HUES48 (cell line): ENCODE results near the gene PXMP4.

ENCODE experiments used
- H3K27ac ChIP-seq: one replicate; pipeline ENCODE4 v1.7.0; 2013; ENCODE audit warnings: low read depth, low read length, inconsistent platforms
- H3K27me3 ChIP-seq: 2 replicates; pipeline ENCODE4 v1.6.1; 2013; ENCODE audit warnings: mild to moderate bottlenecking, low read length; ENCODE audit not compliant: control insufficient read depth, insufficient read depth
- H3K36me3 ChIP-seq: 2 replicates; pipeline ENCODE4 v1.6.1; 2013; ENCODE audit warnings: low read length; ENCODE audit not compliant: control insufficient read depth, insufficient read depth
- H3K4me1 ChIP-seq: 2 replicates; pipeline ENCODE4 v1.6.1; 2013; ENCODE audit warnings: mild to moderate bottlenecking, low read length; ENCODE audit not compliant: control insufficient read depth, insufficient read depth
- H3K4me3 ChIP-seq: 2 replicates; pipeline ENCODE4 v1.5.1; 2013; ENCODE audit warnings: mild to moderate bottlenecking, low read depth, low read length
- H3K9ac ChIP-seq: 2 replicates; pipeline ENCODE4 v1.6.1; 2013; ENCODE audit warnings: mild to moderate bottlenecking, low read depth, low read length, moderate library complexity
- H3K9me3 ChIP-seq: 2 replicates; pipeline ENCODE4 v1.6.1; 2013; ENCODE audit warnings: low read length; ENCODE audit not compliant: control insufficient read depth, insufficient read depth

Gene PXMP4

DNA sequence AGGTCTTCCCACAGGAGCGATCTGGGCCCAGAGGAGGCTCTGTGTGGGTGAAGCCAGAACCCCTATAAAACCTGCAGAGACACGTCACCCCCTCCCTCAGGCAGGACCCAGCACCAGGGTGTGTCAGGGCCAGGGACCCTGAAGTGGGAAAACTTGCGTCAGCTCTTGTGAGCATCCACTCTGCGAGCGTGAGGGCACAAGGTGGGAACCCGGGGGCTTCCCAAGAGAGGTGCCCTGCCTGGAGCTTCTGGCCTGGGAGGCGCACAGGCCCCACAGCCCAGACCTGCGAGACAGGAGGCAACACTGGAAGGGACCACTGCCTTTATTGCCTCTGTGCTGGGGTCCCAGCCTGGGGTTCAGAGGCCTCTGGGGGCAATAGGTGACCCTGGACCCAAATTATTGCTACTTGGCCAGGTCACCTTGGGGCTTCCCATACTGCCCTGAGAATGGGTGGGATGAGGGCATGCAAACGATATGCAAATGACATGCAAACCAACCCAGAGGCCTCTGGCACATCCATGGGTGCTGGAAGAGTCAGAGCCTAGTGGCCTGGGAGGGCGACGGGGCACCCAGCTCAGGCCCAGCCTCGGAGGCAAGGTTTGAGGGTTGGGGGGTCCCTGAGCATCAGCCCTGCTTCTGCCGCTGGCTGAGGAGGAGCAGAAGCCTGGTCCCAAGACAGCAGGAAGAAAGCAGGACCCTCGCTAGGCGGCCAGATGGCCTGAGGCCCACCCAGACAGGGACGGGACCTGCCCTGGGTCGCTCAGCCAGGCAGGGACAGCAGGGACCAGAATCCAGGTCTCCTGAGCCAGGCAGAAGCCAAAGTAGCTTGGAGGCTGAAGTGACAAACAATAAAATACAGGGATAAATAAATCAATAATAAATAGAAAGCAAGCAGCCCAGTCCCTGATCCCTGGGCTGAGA, 63.1 kb downstream of the PXMP4 start:
- Histone ChIP-seq H3K27me3 (no peaks in the 10 kb centered on the region), H3K9me3 (no peaks in the 10 kb centered on the region), H3K27ac (no peak overlapping the region), H3K4me3 (no peak overlapping the region), H3K4me1 (peaks cover 3% of the 10 kb centered on the region; the same call in 1 of the 2 replicates), H3K36me3 (peaks cover 18% of the 10 kb centered on the region; the same call in 1 of the 2 replicates), H3K9ac (no peak overlapping the region)

DNA sequence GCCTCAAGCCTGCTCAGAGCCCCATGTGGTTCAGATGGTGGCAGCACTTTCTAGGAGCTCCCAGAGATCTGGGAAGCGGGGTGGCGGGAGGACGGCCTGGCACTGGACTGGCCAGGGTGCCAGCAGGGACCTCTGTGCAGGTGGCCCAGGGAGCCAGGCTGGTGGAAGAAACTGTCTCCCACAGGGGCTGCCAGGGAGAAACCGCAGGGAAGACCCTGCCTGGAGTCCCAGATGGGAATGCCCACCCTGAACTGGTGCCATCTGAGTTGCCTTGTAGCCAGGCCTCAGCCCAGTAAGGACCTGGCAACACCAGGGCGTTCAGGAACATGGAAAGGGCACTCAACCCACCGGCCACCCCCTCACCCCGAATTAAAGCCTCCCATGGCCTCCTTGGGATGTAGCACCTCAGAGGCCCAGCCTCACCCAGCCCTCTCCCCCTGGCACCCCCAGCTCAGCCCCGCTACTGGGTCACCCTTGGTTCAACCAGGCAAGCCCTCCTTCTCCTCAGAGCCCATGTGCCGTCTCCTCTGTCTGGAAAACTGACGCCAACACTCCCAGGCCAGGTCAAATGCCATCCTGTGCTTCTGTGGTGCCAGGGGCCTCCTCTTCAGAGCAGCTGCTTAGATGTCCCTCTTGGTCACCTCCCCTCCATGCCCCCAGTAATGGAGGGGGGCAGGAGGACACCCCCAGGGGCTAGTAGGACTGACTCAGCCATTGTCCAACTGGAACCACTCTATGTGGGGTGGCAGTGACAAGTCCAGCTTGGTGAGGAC, 63.9 kb downstream of the PXMP4 start:
- H3K4me3 ChIP-seq: no peak overlapping the region
- H3K9me3 ChIP-seq: no peaks in the 10 kb centered on the region
- H3K27ac ChIP-seq: no peak overlapping the region
- peaks cover 18% of the 10 kb centered on the region; the same call in 1 of the 2 replicates for H3K36me3 ChIP-seq
- no peaks in the 10 kb centered on the region for H3K27me3 ChIP-seq
- peaks cover 3% of the 10 kb centered on the region; the same call in 1 of the 2 replicates for H3K4me1 ChIP-seq
- H3K9ac ChIP-seq: no peak overlapping the region

- H3K9ac ChIP-seq: no peak overlapping the region
These were observed 64.9 kb downstream of the PXMP4 start for GRCh38 chr20:33655164-33655563.

DNA sequence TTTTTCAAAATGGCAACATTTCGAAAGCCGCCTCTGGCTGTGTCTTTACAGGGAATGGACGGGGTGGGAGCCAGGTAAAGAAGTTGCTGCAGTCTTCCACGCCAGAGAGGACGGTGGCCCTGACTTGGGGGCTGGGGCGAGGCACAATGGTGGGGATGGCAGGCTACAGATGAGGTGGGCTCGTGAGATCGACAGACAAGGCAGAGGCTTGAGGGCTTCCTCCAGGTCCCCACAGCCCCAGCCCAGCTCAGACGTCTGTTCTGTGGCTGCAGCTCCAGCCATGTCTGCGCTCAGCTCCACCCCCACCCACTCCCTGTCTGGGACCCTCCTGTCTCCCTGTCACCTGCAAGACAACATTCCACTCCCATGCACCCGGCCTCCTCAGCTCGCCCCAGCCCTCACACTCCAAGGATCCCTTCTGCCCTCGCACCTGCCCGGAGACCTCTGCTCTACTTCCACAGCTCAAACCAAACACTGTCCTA, 65.4 kb downstream of the PXMP4 start:
- Histone ChIP-seq H3K4me1 (peaks cover 3% of the 10 kb centered on the region; the same call in 1 of the 2 replicates), H3K9me3 (no peaks in the 10 kb centered on the region), H3K27me3 (no peaks in the 10 kb centered on the region), H3K4me3 (no peak overlapping the region), H3K36me3 (peaks cover 16% of the 10 kb centered on the region; the same call in 1 of the 2 replicates), H3K27ac (no peak overlapping the region), H3K9ac (no peak overlapping the region)

More at GRCh38 chr20:33655164-33655563, 64.9 kb downstream of the PXMP4 start:
- Histone ChIP-seq H3K9me3 (no peaks in the 10 kb centered on the region), H3K4me3 (no peak overlapping the region), H3K4me1 (peaks cover 3% of the 10 kb centered on the region; the same call in 1 of the 2 replicates), H3K27ac (no peak overlapping the region), H3K36me3 (peaks cover 18% of the 10 kb centered on the region; the same call in 1 of the 2 replicates), H3K27me3 (no peaks in the 10 kb centered on the region)

GRCh38 chr20:33653900-33654596, 66.1 kb downstream of the PXMP4 start:
- Histone ChIP-seq H3K9me3 (no peaks in the 10 kb centered on the region), H3K9ac (no peak overlapping the region), H3K27me3 (no peaks in the 10 kb centered on the region), H3K4me3 (no peak overlapping the region), H3K27ac (no peak overlapping the region), H3K36me3 (peaks cover 14% of the 10 kb centered on the region; the same call in 1 of the 2 replicates), H3K4me1 (peaks cover 3% of the 10 kb centered on the region; the same call in 1 of the 2 replicates)

DNA sequence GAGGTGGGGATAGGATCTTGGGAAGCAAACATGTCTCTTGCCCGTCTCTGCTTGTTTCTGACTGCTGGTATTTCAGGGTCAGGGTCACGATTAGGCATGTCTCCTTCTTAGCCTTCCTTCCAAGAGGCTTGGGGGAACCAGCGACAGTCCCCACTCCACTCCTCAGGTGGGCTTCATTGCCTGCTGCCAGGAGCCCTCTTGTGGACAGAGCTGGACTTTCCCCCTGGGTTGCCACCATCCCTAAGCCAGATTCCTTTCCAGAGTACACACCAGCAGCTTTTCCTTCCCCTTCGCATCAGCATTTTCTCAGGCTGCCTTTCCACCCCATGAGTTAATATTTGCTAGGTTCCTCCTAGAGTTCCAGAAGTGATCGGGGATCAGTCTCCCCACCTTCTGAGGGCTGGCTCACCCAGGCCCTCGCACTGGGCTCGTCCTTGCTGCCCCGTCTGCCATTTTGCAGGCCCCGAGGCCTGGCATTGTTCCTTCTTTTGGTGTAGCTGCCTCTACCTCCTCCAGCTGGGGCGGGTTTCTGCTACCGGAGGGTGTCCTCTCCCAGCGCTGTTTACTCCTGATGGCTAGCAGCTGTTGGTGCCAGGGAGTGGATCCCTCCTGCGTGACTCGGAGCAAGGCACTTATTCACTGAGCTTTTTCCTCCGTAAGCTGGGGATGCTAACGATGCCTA, 66.8 kb downstream of the PXMP4 start:
- Histone ChIP-seq H3K9ac (no peak overlapping the region), H3K27ac (no peak overlapping the region), H3K4me3 (no peak overlapping the region)

More for the DNA sequence above, 66.8 kb downstream of the PXMP4 start:
- Histone ChIP-seq H3K36me3 (peaks cover 13% of the 10 kb centered on the region; the same call in 1 of the 2 replicates), H3K9me3 (no peaks in the 10 kb centered on the region), H3K4me1 (peaks cover 3% of the 10 kb centered on the region; the same call in 1 of the 2 replicates), H3K27me3 (no peaks in the 10 kb centered on the region)
